Tibial artery (tissue), 4 donors: ENCODE results near the gene SH3RF1.
"Not testable (repeated sequence)": the region's sequence is repeated elsewhere in the genome, so short reads cannot be mapped to it uniquely, and the experiment has no call there.

Experiments
- DNase-seq, 2 donors: peaks; one replicate each; pipeline ENCODE4 v3.0.0-alpha.2; 2019
- H3K27ac ChIP-seq, 2 donors: fragments of 200-600 bp; sonication (generic) in 1 of 2; 1 replicate in 1 of 2; 2 replicates in 1 of 2; pipeline ENCODE4 v1.5.1; 2018 to 2019; ENCODE audit warnings: mild to moderate bottlenecking in 1 of 2
- H3K27me3 ChIP-seq, 2 donors: fragments of 200-600 bp; sonication (generic) in 1 of 2; one replicate each; pipeline versions ENCODE4 v1.5.1 to v1.6.0; 2016 to 2019
- H3K36me3 ChIP-seq, 3 donors: fragments of 200-600 bp; sonication (generic) in 2 of 3; one replicate each; pipeline ENCODE4 v1.5.1; 2016 to 2019; ENCODE audit warnings: mild to moderate bottlenecking in 2 of 3
- H3K4me1 ChIP-seq, 4 donors: fragments of 200-600 bp; sonication (generic) in 2 of 4; 1 replicate in 3 of 4; 2 replicates in 1 of 4; pipeline ENCODE4 v1.5.1; 2016 to 2019
- H3K4me3 ChIP-seq, 2 donors: fragments of 200-600 bp; sonication (generic) in 1 of 2; 1 replicate in 1 of 2; 2 replicates in 1 of 2; pipeline ENCODE4 v1.5.1; 2018 to 2019; ENCODE audit warnings: mild to moderate bottlenecking in 2 of 2
- H3K9me3 ChIP-seq, 3 donors: fragments of 200-600 bp; sonication (generic) in 1 of 3; one replicate each; pipeline ENCODE4 v1.5.1; 2016 to 2019
- CTCF ChIP-seq, 2 experiments: fragments of 200-600 bp in 1 of 2; fragments of 450-650 bp in 1 of 2; IDR thresholded peaks; one replicate each; pipeline ENCODE4 v1.5.1; 2017 to 2019; ENCODE audit warnings: antibody characterized with exemption in 2 of 2, mild to moderate bottlenecking in 1 of 2, moderate library complexity in 1 of 2
- intact Hi-C: fragments of 100-400 bp; cut with DNase I; formaldehyde crosslinking; loops from one replicate; pipeline ENCODE4 v1.15.0; 2023; ENCODE audit warnings: low total_unique reads

The SH3RF1 gene

GRCh38 chr4:169184236-169184635 is 86.5 kb downstream of the SH3RF1 start:
- TF ChIP-seq CTCF (IDR thresholded peaks at IDR 0.05): no peak
- H3K27ac ChIP-seq: no peak overlapping the region
- H3K36me3 ChIP-seq: no peaks in the 10 kb centered on the region
- intact Hi-C loops: no loop called here
- H3K27me3 ChIP-seq: no peaks in the 10 kb centered on the region
- no peaks in the 10 kb centered on the region for H3K9me3 ChIP-seq
- DNase-seq: no peak
- no peak overlapping the region for H3K4me3 ChIP-seq
- peaks cover 0 to 48% (median 20%) of the 10 kb centered on the region in 4 donors for H3K4me1 ChIP-seq

- H3K27ac ChIP-seq: no peak overlapping the region
- no peaks in the 10 kb centered on the region for H3K36me3 ChIP-seq
- H3K4me3 ChIP-seq: no peak overlapping the region
- no peaks in the 10 kb centered on the region for H3K9me3 ChIP-seq
- TF ChIP-seq CTCF (IDR thresholded peaks at IDR 0.05): no peak
- DNase-seq: no peak
- peaks cover 0 to 51% (median 19%) of the 10 kb centered on the region in 4 donors for H3K4me1 ChIP-seq
- no peaks in the 10 kb centered on the region for H3K27me3 ChIP-seq
- intact Hi-C loops: no loop called here
Observed at GRCh38 chr4:169183581-169183980, 87.2 kb downstream of the SH3RF1 start.

GRCh38 chr4:169179609-169180521 is 90.9 kb downstream of the SH3RF1 start:
- TF ChIP-seq CTCF (IDR thresholded peaks at IDR 0.05): no peak
- intact Hi-C loops: no loop called here
- Histone ChIP-seq H3K27me3 (no peaks in the 10 kb centered on the region), H3K27ac (no peak overlapping the region), H3K9me3 (no peaks in the 10 kb centered on the region), H3K4me3 (peak overlapping the region in 1 of 2 donors; percentile 12), H3K36me3 (no peaks in the 10 kb centered on the region), H3K4me1 (peaks cover 0 to 36% (median 19%) of the 10 kb centered on the region in 4 donors)
- DNase-seq: no peak

GRCh38 chr4:169178092-169178491 is 92.7 kb downstream of the SH3RF1 start:
- not testable (repeated sequence) for H3K27ac ChIP-seq

GRCh38 chr4:169175476-169175875 is 95.3 kb downstream of the SH3RF1 start:
- H3K27ac ChIP-seq: no peak overlapping the region
- TF ChIP-seq CTCF (IDR thresholded peaks at IDR 0.05): no peak
- no peaks in the 10 kb centered on the region for H3K27me3 ChIP-seq
- H3K4me1 ChIP-seq: peaks cover 0 to 32% (median 12%) of the 10 kb centered on the region in 4 donors
- intact Hi-C loops: no loop called here
- DNase-seq: no peak
- H3K4me3 ChIP-seq: no peak overlapping the region
- no peaks in the 10 kb centered on the region for H3K9me3 ChIP-seq
- H3K36me3 ChIP-seq: no peaks in the 10 kb centered on the region

More at GRCh38 chr4:169178092-169178491, 92.7 kb downstream of the SH3RF1 start:
- H3K9me3 ChIP-seq, intact Hi-C loops, DNase-seq, H3K27me3 ChIP-seq, H3K36me3 ChIP-seq, H3K4me3 ChIP-seq: not testable (repeated sequence)
- peaks cover 0 to 25% (median 15%) of the 10 kb centered on the region in 4 donors for H3K4me1 ChIP-seq

- H3K4me1 ChIP-seq: peaks cover 0 to 28% (median 8%) of the 10 kb centered on the region in 4 donors
- no peaks in the 10 kb centered on the region for H3K9me3 ChIP-seq
- no peak overlapping the region for H3K4me3 ChIP-seq
- no peaks in the 10 kb centered on the region for H3K27me3 ChIP-seq
- no peaks in the 10 kb centered on the region for H3K36me3 ChIP-seq
- intact Hi-C loops: no loop called here
- TF ChIP-seq CTCF (IDR thresholded peaks at IDR 0.05): no peak
- no peak for DNase-seq
- H3K27ac ChIP-seq: no peak overlapping the region
Observed at GRCh38 chr4:169175035-169175434, 95.7 kb downstream of the SH3RF1 start.
